Endothelial cell of umbilical vein (primary cell): ENCODE results near the gene HEBP1. TPM values are rescaled to one million over a fixed set of nuclear protein-coding genes. Genes with fewer than 3 reads are reported as not detected.

ENCODE experiments used
- BruUV-seq: library from RNA; stranded (reverse); fragments of 400-500 nt; replicated peaks from 2 replicates; lab custom pipeline; 2021; lab: Mats Ljungman, UMichigan
- CTCF ChIA-PET: fragments of 300-600, 350-600 bp; sonication (Branson Sonifier 250); formaldehyde crosslinking; loops from one replicate; lab custom pipeline; 2021; ENCODE audit warnings: antibody characterized with exemption, inconsistent platforms; lab: Charles Lee
- POLR2A ChIA-PET: fragments of 300-600, 350-600 bp; sonication (Branson Sonifier 250); formaldehyde crosslinking; loops from one replicate; lab custom pipeline; 2021; ENCODE audit warnings: antibody characterized with exemption, inconsistent platforms; lab: Charles Lee
- DNase-seq: peaks from one replicate; pipeline ENCODE4 v3.0.0-alpha.2; 2011; ENCODE audit warnings: low read depth, low spot score
- FAIRE-seq: peaks from 2 replicates; lab custom pipeline; 2011; peaks lifted over from hg19 to GRCh38; lab: Jason Lieb, UNC
- H2AFZ ChIP-seq: 2 replicates; pipeline ENCODE4 v1.6.0; 2012; ENCODE audit warnings: low read depth, low read length, control low read depth, inconsistent platforms
- H3K27ac ChIP-seq: 2 replicates; pipeline ENCODE4 v1.5.1; 2011; ENCODE audit warnings: low read depth, mild to moderate bottlenecking, control low read depth, low read length, moderate library complexity; ENCODE audit not compliant: insufficient read depth
- H3K27me3 ChIP-seq, 2 experiments: 2 replicates each; pipeline versions ENCODE4 v1.6.0 to v1.6.1; 2011; ENCODE audit warnings: low read length in 2 of 2, mixed read lengths in 1 of 2; ENCODE audit not compliant: control insufficient read depth in 2 of 2, insufficient read depth in 2 of 2
- H3K36me3 ChIP-seq, 2 experiments: 2 replicates in 1 of 2; 3 replicates in 1 of 2; pipeline ENCODE4 v1.5.1; 2011; ENCODE audit warnings: low read length in 2 of 2, mild to moderate bottlenecking in 1 of 2, moderate library complexity in 1 of 2; ENCODE audit not compliant: control insufficient read depth in 2 of 2, insufficient read depth in 2 of 2; ENCODE audit errors: extremely low read depth in 1 of 2
- H3K4me1 ChIP-seq: 3 replicates; pipeline ENCODE4 v1.5.1; 2011; ENCODE audit warnings: mild to moderate bottlenecking, low read length; ENCODE audit not compliant: control insufficient read depth, insufficient read depth; ENCODE audit errors: extremely low read depth
- H3K4me2 ChIP-seq: 2 replicates; pipeline ENCODE4 v1.6.1; 2011; ENCODE audit warnings: low read length, control low read depth, mixed read lengths; ENCODE audit not compliant: insufficient read depth
- H3K4me3 ChIP-seq, 3 experiments: fragments of 200-600 bp in 1 of 3; sonication (generic), shearing (Covaris generic) in 1 of 3; replicated peaks in 1 of 3; 2 replicates each; pipeline ENCODE4 v1.5.1; 2011 to 2016; ENCODE audit warnings: control low read depth in 3 of 3, low read length in 3 of 3, mild to moderate bottlenecking in 2 of 3, inconsistent platforms in 1 of 3, low read depth in 1 of 3, moderate library complexity in 1 of 3; ENCODE audit not compliant: insufficient read depth in 1 of 3
- H3K79me2 ChIP-seq: 2 replicates; pipeline ENCODE4 v1.6.0; 2012; ENCODE audit warnings: low read length, inconsistent platforms; ENCODE audit not compliant: control insufficient read depth, insufficient read depth
- H3K9ac ChIP-seq: replicated peaks from 2 replicates; pipeline ENCODE3; 2011; ENCODE audit warnings: low read length, control low read depth; ENCODE audit not compliant: insufficient read depth; ENCODE audit errors: extremely low read depth
- H3K9me1 ChIP-seq: replicated peaks from 3 replicates; pipeline ENCODE4 v1.6.0; 2011; ENCODE audit warnings: mild to moderate bottlenecking, low read length; ENCODE audit not compliant: control insufficient read depth, insufficient read depth; ENCODE audit errors: extremely low read depth
- H3K9me3 ChIP-seq: replicated peaks from 2 replicates; pipeline ENCODE4 v1.5.1; 2012; ENCODE audit warnings: low read length, inconsistent platforms; ENCODE audit not compliant: control insufficient read depth, insufficient read depth
- H4K20me1 ChIP-seq: replicated peaks from 2 replicates; pipeline ENCODE3; 2011; ENCODE audit warnings: mild to moderate bottlenecking, low read length; ENCODE audit not compliant: control insufficient read depth, insufficient read depth; ENCODE audit errors: extremely low read depth
- FOS ChIP-seq: IDR thresholded peaks from 2 replicates; pipeline ENCODE4 v1.6.1; 2011; ENCODE audit warnings: mild to moderate bottlenecking, low read length, moderate library complexity, borderline replicate concordance; ENCODE audit not compliant: insufficient read depth
- JUN ChIP-seq: IDR thresholded peaks from 2 replicates; pipeline ENCODE4 v1.6.1; 2011; ENCODE audit warnings: borderline replicate concordance, low read depth; ENCODE audit not compliant: insufficient read length, insufficient read depth
- POLR2A ChIP-seq: IDR thresholded peaks from 2 replicates; pipeline ENCODE4 v1.6.1; 2012; ENCODE audit warnings: low read depth, mild to moderate bottlenecking, control low read depth, low read length
- POLR2AphosphoS5 ChIP-seq: IDR thresholded peaks from 2 replicates; pipeline ENCODE4 v1.6.1; 2012; ENCODE audit warnings: low read depth, mild to moderate bottlenecking, control low read depth, low read length, moderate library complexity; ENCODE audit not compliant: insufficient read depth
- dilution Hi-C: fragments of 300-500 bp; cut with MboI; formaldehyde crosslinking; loops from one replicate; pipeline ENCODE4 v1.15.0; 2019; ENCODE audit warnings: low sequenced_read_pairs; ENCODE audit not compliant: extremely low pct_ligation_motif_present
- intact Hi-C: fragments of 100-400 bp; cut with micrococcal nuclease; formaldehyde crosslinking; loops from one replicate; pipeline ENCODE4 v1.10.0; 2022
- polyA plus RNA-seq, 4 experiments: library from polyadenylated mRNA; depleted of rRNA in 3 of 4; stranded (reverse) in 3 of 4; unstranded in 1 of 4; fragments of >200 nt; gene quantifications; 2 replicates each; pipeline versions ENCODE4 v1.2.1 to v1.2.3, GENCODE V29; 2011 to 2012; ENCODE audit warnings: missing spikeins in 1 of 4
- total RNA-seq: library from RNA; stranded (reverse); gene quantifications from 2 replicates; pipeline ENCODE4 v1.2.3, GENCODE V29; 2021
- TF ChIP-seq, protein P1 (sequence below): IDR thresholded peaks from 2 replicates; pipeline ENCODE4 v1.6.1; 2011; ENCODE audit not compliant: insufficient read depth, insufficient read length
- TF ChIP-seq, protein P2 (sequence below), 2 donors: IDR thresholded peaks; 1 replicate in 1 of 2; 2 replicates in 1 of 2; pipeline ENCODE4 v1.5.1; 2011; ENCODE audit warnings: low read length in 2 of 2, mild to moderate bottlenecking in 2 of 2, moderate library complexity in 2 of 2, control low read depth in 1 of 2, inconsistent platforms in 1 of 2, low read depth in 1 of 2; ENCODE audit not compliant: insufficient read depth in 1 of 2; ENCODE audit errors: extremely low read depth in 1 of 2

Gene HEBP1
- total and polyA plus RNA-seq, 2 donors (not counting 3 experiments of a cell fraction or from before 2014, with no cell fraction given), result 23.1 to 59.5 TPM

DNA sequence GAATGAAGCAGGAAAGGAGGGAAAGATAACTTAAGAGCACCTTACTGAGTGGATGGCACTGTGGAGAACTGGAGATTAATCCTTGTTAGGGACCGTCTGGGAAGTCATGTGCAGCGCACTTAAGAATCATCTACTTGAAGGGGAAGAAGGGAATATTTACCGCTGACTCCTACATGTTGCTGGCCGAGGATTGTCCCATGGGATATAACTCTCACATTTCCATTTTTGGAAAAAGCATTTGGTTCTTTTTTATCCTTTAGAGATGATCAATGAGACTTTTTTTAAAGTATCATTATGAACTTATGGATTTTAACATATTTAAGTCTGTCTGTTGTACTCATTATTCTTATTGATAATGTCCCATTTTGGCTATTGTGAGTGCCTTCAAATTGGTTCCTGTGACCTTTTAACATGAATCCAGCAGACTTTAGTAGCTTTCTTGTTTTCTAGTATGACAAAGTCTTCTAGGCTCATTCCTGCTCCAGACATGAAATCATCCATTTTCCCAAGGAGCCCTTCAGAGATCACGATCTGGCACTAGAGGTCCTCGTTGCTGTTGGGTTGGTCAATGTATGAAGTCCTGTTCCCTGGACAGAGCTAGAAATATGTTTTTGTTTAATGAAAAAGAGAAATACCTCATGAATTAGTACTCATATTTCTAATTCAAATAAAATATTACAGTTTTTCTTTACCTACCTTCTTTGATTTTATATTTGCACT lies 23.9 kb upstream of the HEBP1 start:
- ChIA-PET CTCF (interaction anchor here (0.7 to 1.6 kb wide), 4 partner anchors 10 to 188 kb away, joined by 3 to 5 read pairs (median 4); no protein-coding TSS in a partner anchor), POLR2A (no interaction called here)
- H3K27me3 ChIP-seq, result no peaks in the 10 kb centered on the region
- H3K27ac ChIP-seq, result no peak overlapping the region
- H3K9me3 ChIP-seq, result no peaks in the 10 kb centered on the region
- intact Hi-C loops, result loop anchor here (1.0 kb wide), 4 partner anchors 74 to 210 kb away; no protein-coding TSS in a partner anchor
- H3K9ac ChIP-seq, result no peak overlapping the region
- no peaks in the 10 kb centered on the region for H3K79me2 ChIP-seq
- no TSS peak for BruUV-seq
- no peak overlapping the region for H3K4me3 ChIP-seq
- no peaks in the 10 kb centered on the region for H4K20me1 ChIP-seq
- DNase-seq (peak; percentile 81), FAIRE-seq (peak; percentile 96)
- no peaks in the 10 kb centered on the region for H3K4me1 ChIP-seq
- dilution Hi-C loops, result no loop called here
- H3K4me2 ChIP-seq, result no peak overlapping the region
- TF ChIP-seq POLR2A (no peak), FOS (no peak), JUN (no peak), POLR2AphosphoS5 (no peak)
- TF ChIP-seq, protein P1, sequence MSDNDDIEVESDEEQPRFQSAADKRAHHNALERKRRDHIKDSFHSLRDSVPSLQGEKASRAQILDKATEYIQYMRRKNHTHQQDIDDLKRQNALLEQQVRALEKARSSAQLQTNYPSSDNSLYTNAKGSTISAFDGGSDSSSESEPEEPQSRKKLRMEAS, result no peak
- TF ChIP-seq, protein P2, sequence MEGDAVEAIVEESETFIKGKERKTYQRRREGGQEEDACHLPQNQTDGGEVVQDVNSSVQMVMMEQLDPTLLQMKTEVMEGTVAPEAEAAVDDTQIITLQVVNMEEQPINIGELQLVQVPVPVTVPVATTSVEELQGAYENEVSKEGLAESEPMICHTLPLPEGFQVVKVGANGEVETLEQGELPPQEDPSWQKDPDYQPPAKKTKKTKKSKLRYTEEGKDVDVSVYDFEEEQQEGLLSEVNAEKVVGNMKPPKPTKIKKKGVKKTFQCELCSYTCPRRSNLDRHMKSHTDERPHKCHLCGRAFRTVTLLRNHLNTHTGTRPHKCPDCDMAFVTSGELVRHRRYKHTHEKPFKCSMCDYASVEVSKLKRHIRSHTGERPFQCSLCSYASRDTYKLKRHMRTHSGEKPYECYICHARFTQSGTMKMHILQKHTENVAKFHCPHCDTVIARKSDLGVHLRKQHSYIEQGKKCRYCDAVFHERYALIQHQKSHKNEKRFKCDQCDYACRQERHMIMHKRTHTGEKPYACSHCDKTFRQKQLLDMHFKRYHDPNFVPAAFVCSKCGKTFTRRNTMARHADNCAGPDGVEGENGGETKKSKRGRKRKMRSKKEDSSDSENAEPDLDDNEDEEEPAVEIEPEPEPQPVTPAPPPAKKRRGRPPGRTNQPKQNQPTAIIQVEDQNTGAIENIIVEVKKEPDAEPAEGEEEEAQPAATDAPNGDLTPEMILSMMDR (IDR thresholded peaks at IDR 0.05; ENCODE audit: extremely low read depth in 1 of 2, insufficient read depth in 1 of 2, low read depth in 1 of 2, low read length in 2 of 2), result peak; percentile 55 to 63
- H3K9me1 ChIP-seq, result no peaks in the 10 kb centered on the region
- H2AFZ ChIP-seq, result no peak overlapping the region
- no peaks in the 10 kb centered on the region for H3K36me3 ChIP-seq
